ENCODE measurements around the gene MAFG.

MAFG gene

DNA sequence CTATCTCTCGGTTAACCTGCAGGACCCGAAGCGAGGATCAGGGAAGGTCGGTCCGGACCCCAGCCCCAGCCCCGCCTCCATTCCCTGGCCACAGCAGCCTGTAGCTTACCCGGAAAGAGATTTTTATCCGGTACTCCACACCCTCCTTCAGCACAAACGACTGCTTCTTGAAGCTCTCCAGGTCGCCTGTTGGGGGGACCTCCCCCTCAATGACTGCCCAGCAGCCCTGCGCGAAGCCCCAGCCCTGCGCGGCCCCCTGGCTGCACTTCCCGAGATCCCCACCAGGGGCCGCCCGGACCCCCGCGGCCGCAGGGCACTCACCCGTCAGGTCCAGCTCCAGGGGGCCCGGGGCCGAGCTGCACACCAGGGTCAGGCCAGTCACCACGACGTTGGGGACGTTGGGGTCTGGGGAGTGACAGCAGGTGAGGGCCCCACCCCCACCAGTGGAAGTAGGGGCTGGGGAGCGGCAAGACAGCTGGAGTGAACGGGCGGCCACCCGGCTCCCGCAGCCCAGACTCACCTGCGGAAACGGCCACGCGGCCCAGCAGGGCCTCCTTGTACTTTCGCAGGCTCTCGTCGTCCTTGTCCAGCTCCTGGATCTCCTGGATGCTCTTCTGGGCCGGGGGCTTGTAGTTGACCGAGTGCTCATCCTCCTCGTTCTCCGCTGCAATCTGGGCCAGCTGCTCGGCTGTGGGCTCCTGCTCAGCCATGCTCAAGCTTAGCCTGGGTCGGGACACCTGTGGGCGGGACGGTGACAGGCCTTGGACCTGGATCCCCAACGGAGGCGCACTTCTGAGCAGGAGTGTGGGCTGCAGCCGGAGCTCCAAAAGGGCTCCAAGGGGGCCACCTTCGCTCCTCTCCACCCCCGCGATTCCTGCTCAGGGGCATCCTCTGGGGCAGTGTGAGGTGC is 58.1 kb downstream of the MAFG start:
- FAIRE-seq, result no peak
- TF ChIP-seq TAF1 (IDR thresholded peaks at IDR 0.05; ENCODE audit: low read depth, low read length), result no peak
- peak; percentile 10; the same call in 1 of the 2 replicates for TF ChIP-seq POU2F2 (IDR thresholded peaks at IDR 0.05; ENCODE audit: low read depth, low read length)
- DNase-seq (ENCODE audit: insufficient read length, low spot score), result no peak

DNA sequence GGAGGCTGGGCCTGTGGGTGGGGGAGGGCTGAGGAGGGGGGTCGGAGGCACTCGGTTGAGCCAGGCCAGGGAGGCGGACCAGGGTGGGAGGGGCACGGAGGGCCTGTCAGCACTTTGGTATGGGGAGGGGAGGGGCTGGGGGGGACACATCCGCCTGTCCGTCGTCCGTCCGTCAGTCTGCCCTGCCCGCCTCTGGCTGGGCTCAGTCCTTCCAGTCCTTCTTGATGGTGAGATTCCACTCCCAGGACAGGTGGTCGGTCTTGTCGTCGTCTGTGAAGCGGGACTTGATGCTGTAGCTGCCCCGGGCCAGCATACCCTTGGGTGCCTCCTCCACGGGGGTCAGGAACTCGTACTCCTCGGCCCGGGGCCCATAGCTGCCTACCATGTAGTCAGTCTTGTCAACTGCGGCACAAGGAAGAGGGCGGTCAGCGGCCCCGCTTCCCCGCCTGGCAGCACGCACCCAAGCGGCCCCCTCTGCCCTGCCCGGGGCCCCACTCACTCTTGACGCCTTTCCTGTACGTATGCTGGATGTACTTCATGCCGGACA is 58.8 kb downstream of the MAFG start:
- FAIRE-seq, result no peak
- TF ChIP-seq TAF1 (IDR thresholded peaks at IDR 0.05; ENCODE audit: low read depth, low read length), result no peak
- TF ChIP-seq POLR2A (IDR thresholded peaks at IDR 0.05; ENCODE audit: low read depth, low read length), result 0 out of 2 replicates have a peak, but pooled peaks have one; percentile 7
- no peak for DNase-seq (ENCODE audit: insufficient read length, low spot score)

Measured in GM12891 (cell line).